ENCODE results near the gene GATB. TPM values are rescaled to one million over a fixed set of nuclear protein-coding genes. Genes with fewer than 3 reads are reported as not detected.

The GATB gene
- total and polyA plus RNA-seq, 2 donors (not counting 1 experiment from before 2014, with no cell fraction given) = 18.7 to 20.8 TPM

DNA sequence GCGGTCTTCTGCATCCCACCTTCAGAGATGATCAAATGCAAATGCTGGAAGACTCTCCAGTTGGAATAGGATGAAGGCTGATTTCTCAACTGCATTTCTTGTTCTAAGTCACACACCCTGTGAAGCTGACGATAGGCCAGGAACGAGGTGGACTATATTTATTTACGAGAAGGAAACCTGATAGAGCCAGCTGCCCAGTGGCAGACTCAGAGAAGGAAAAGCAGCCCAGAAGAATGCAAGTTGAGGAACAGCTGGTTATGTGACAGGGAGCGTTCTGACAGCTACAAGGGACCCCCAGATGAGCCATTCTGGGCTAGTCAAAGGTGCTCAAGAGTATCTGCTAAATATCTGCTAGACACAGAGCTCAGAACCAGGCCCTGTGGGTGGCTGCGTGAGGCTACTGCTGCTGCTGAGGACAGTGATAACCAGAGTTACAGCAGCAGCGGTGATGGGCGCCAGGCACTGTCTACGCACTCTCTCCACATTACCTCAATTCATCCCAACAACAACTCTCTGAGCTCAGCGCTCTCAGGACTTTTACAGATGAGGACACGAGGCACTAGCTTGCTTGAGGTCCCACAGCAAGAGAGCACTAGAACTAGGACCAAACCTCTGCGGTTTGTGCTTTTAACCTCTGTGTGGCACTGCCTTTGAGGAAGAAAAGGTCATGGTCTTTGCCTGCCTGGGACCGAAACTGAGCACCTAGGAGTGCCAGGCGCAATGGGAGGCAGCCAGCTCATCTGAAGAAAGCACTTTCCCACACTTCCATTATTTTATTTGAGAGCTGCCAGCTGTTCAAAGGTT lies 69.0 kb downstream of the GATB start:
- Histone ChIP-seq H3K36me3 (ENCODE audit: control insufficient read depth, insufficient read depth, low read length) (no peaks in the 10 kb centered on the region), H4K20me1 (ENCODE audit: control insufficient read depth, extremely low read depth, insufficient read depth, low read length) (no peaks in the 10 kb centered on the region), H3K9me3 (ENCODE audit: control insufficient read depth, insufficient read depth, low read depth, low read length) (no peaks in the 10 kb centered on the region), H3K79me2 (ENCODE audit: control insufficient read depth, insufficient read depth, low read length) (no peaks in the 10 kb centered on the region), H3K4me2 (ENCODE audit: extremely low read depth, insufficient read depth, low read length) (no peak overlapping the region), H3K27me3 (ENCODE audit: control insufficient read depth, insufficient read depth, low read length) (no peaks in the 10 kb centered on the region), H3K4me3 (replicated peaks in 1 of 4; ENCODE audit: control extremely low read depth in 1 of 4, insufficient read depth in 1 of 4, low read depth in 3 of 4, low read length in 4 of 4) (no peak overlapping the region), H3K9ac (ENCODE audit: insufficient read depth, low read length) (no peak overlapping the region), H3K27ac (ENCODE audit: insufficient read depth, low read length) (no peak overlapping the region), H2AFZ (ENCODE audit: low read length) (no peak overlapping the region), H3K4me1 (ENCODE audit: control insufficient read depth, extremely low read depth, insufficient read depth, low read length) (peaks cover 3% of the 10 kb centered on the region)
- TF ChIP-seq, protein P1, sequence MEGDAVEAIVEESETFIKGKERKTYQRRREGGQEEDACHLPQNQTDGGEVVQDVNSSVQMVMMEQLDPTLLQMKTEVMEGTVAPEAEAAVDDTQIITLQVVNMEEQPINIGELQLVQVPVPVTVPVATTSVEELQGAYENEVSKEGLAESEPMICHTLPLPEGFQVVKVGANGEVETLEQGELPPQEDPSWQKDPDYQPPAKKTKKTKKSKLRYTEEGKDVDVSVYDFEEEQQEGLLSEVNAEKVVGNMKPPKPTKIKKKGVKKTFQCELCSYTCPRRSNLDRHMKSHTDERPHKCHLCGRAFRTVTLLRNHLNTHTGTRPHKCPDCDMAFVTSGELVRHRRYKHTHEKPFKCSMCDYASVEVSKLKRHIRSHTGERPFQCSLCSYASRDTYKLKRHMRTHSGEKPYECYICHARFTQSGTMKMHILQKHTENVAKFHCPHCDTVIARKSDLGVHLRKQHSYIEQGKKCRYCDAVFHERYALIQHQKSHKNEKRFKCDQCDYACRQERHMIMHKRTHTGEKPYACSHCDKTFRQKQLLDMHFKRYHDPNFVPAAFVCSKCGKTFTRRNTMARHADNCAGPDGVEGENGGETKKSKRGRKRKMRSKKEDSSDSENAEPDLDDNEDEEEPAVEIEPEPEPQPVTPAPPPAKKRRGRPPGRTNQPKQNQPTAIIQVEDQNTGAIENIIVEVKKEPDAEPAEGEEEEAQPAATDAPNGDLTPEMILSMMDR (conservative IDR thresholded peaks at IDR 0.05 in 1 of 2, IDR thresholded peaks at IDR 0.05 in 1 of 2; ENCODE audit: low read depth in 1 of 2, low read length in 2 of 2) = no peak
- TF ChIP-seq EZH2 (IDR thresholded peaks at IDR 0.05; ENCODE audit: low read length, missing control alignments) = no peak
- DNase-seq (ENCODE audit: low read depth in 2 of 2) = no peak

DNA sequence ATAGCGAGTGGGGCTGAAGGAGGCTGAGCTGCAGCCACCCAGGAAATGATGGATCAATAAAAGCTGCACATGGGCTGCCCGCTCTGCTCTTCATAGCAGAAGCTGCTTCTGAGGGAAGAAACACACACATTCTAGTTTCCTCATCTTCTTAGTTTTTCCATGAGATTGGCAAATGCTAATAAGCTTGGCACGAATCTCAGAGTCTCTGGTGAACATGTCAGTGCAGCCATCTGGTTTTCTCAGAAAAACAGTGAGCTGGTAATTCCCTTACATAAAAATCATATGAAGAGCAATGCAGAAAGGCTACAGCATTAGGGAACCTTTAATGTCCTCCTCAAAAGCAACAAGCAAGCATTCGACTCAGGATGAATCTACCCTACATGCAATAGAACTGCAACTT lies 69.9 kb downstream of the GATB start:
- DNase-seq (ENCODE audit: low read depth in 2 of 2) = peak; percentile 26 to 28
- H3K4me3 ChIP-seq (replicated peaks in 1 of 4; ENCODE audit: control extremely low read depth in 1 of 4, insufficient read depth in 1 of 4, low read depth in 3 of 4, low read length in 4 of 4) = no peak overlapping the region

DNA sequence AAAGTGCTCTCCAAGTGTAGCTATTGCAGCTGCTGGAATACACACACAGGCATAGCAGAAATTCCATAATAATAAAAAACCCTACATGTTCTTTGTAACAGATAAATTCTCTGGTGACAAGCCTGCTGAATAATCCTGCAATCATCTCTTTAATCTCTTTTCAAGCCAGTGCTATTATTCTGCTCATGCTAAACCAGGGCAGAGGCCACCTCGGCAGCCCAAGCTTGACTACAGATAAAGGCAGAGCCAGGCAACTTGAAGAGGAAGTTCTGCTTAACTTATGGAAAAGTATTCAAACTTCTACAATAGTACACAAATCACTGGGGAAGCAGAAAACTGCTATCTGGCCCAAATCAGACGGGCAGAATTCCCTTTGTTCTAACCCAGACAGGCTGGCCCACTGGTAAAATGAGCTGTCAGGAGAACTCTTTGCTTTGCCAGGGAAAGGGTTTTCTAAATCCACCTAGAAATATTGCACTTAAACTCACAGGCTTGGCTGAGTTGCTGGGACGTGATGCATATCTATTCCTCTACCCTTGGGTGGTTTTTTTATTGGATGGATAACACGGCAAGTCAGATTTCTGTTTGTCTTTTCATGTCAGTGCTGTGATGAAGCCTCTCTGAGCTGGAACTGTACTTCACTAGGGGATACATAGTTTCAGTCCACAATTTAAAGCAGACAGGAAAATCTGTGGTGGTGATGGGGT lies 70.5 kb downstream of the GATB start:
- TF ChIP-seq, protein P1 (conservative IDR thresholded peaks at IDR 0.05 in 1 of 2, IDR thresholded peaks at IDR 0.05 in 1 of 2; ENCODE audit: low read depth in 1 of 2, low read length in 2 of 2) = no peak
- TF ChIP-seq EZH2 (IDR thresholded peaks at IDR 0.05; ENCODE audit: low read length, missing control alignments) = no peak
- H3K9ac ChIP-seq (ENCODE audit: insufficient read depth, low read length) = no peak overlapping the region
- no peak overlapping the region for H3K4me2 ChIP-seq (ENCODE audit: extremely low read depth, insufficient read depth, low read length)
- no peaks in the 10 kb centered on the region for H4K20me1 ChIP-seq (ENCODE audit: control insufficient read depth, extremely low read depth, insufficient read depth, low read length)
- no peaks in the 10 kb centered on the region for H3K79me2 ChIP-seq (ENCODE audit: control insufficient read depth, insufficient read depth, low read length)
- peak; percentile 52 to 83 for DNase-seq (ENCODE audit: low read depth in 2 of 2)
- peaks cover 3% of the 10 kb centered on the region for H3K4me1 ChIP-seq (ENCODE audit: control insufficient read depth, extremely low read depth, insufficient read depth, low read length)
- no peak overlapping the region for H3K4me3 ChIP-seq (replicated peaks in 1 of 4; ENCODE audit: control extremely low read depth in 1 of 4, insufficient read depth in 1 of 4, low read depth in 3 of 4, low read length in 4 of 4)
- H3K36me3 ChIP-seq (ENCODE audit: control insufficient read depth, insufficient read depth, low read length) = no peaks in the 10 kb centered on the region
- H3K9me3 ChIP-seq (ENCODE audit: control insufficient read depth, insufficient read depth, low read depth, low read length) = no peaks in the 10 kb centered on the region
- no peak overlapping the region for H2AFZ ChIP-seq (ENCODE audit: low read length)
- H3K27me3 ChIP-seq (ENCODE audit: control insufficient read depth, insufficient read depth, low read length) = no peaks in the 10 kb centered on the region
- no peak overlapping the region for H3K27ac ChIP-seq (ENCODE audit: insufficient read depth, low read length)

More for the DNA sequence above, 69.9 kb downstream of the GATB start:
- Histone ChIP-seq H3K36me3 (ENCODE audit: control insufficient read depth, insufficient read depth, low read length) (no peaks in the 10 kb centered on the region), H3K27ac (ENCODE audit: insufficient read depth, low read length) (no peak overlapping the region), H3K4me2 (ENCODE audit: extremely low read depth, insufficient read depth, low read length) (no peak overlapping the region), H3K27me3 (ENCODE audit: control insufficient read depth, insufficient read depth, low read length) (no peaks in the 10 kb centered on the region), H4K20me1 (ENCODE audit: control insufficient read depth, extremely low read depth, insufficient read depth, low read length) (no peaks in the 10 kb centered on the region), H3K9me3 (ENCODE audit: control insufficient read depth, insufficient read depth, low read depth, low read length) (no peaks in the 10 kb centered on the region), H2AFZ (ENCODE audit: low read length) (no peak overlapping the region), H3K4me1 (ENCODE audit: control insufficient read depth, extremely low read depth, insufficient read depth, low read length) (peaks cover 3% of the 10 kb centered on the region), H3K79me2 (ENCODE audit: control insufficient read depth, insufficient read depth, low read length) (no peaks in the 10 kb centered on the region), H3K9ac (ENCODE audit: insufficient read depth, low read length) (no peak overlapping the region)
- TF ChIP-seq, protein P1 (conservative IDR thresholded peaks at IDR 0.05 in 1 of 2, IDR thresholded peaks at IDR 0.05 in 1 of 2; ENCODE audit: low read depth in 1 of 2, low read length in 2 of 2) = no peak
- no peak for TF ChIP-seq EZH2 (IDR thresholded peaks at IDR 0.05; ENCODE audit: low read length, missing control alignments)

Data from fibroblast of lung (primary cell).